Measurements from ENCODE around the gene ZNF716.
"Not testable (repeated sequence)": the region's sequence is repeated elsewhere in the genome, so short reads cannot be mapped to it uniquely, and the experiment has no call there.

ZNF716 gene

DNA sequence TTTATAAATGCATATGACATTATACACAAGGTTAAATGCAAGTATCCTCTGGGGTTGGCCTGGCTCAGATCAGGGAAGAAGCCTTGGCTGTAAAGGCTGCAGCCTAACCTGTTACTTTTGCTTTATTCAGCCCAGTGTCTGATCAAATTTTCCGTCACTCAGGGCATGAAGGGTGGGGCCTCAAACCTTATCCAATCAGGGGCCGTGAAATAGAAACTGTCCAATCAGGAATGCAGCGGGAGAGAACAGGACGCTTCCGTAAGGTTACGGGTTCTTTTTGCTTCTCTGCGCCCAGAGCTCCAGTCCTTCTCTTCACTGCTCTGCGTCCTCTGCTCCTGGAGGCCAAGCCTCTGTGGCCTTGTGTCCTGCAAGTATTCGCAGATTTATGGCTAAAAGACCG is at the start of gene ZNF716:
ZNF716 (plus strand) TSS at position 274 of the 400 bp plus-strand sequence; CDS start at position 386, 112 bp downstream.
- DNase-seq = no peak

DNA sequence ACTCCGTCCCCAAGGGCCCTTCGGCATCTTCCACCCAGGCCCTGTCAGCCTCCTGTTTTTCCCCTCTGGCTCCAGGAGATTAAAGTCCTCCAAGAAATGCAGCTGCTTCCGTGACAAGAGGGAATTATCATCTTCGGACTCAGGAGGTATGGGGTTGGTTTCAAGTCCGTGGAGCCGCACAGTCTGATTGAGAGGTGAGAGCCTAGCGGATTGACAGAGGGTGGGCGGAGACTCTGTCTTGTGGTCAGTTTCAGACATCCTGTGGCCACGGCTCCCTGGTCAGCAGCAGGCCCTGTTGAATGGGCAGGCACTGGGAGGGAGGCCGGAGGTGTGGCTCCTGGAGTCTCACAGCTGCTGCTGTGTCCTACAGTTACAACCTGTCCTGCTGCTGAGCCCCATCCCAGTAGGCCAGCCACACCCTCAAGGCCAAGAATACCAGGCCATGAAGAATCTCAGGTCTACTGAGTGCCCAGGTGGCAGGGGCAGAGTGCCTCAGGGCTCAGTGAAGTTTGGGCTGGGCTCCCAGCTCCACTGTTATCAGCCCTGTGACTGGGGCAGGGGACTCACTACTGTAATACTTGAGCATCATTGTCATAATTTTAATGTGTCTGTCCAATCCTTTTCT is 49.3 kb upstream of the ZNF716 start:
- no peak for DNase-seq

DNA sequence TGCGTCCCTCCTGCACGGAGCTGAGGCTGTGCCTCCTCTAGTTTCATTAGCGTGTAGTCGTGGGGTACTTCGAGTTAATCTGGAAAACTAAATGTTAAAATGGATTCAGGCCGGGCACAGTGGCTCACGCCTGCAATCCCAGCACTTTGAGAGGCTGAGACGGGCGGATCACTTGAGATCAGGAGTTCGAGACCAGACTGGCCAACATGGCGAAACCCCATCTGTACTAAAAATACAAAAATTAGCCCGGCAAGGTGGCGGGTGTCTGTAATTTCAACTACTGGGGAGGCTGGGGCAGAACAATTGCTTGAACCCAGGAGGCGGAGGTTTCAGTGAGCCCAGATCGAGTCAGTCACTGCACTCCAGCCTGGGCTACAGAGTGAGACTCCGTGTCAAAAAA is 46.9 kb upstream of the ZNF716 start:
- DNase-seq = not testable (repeated sequence)

DNA sequence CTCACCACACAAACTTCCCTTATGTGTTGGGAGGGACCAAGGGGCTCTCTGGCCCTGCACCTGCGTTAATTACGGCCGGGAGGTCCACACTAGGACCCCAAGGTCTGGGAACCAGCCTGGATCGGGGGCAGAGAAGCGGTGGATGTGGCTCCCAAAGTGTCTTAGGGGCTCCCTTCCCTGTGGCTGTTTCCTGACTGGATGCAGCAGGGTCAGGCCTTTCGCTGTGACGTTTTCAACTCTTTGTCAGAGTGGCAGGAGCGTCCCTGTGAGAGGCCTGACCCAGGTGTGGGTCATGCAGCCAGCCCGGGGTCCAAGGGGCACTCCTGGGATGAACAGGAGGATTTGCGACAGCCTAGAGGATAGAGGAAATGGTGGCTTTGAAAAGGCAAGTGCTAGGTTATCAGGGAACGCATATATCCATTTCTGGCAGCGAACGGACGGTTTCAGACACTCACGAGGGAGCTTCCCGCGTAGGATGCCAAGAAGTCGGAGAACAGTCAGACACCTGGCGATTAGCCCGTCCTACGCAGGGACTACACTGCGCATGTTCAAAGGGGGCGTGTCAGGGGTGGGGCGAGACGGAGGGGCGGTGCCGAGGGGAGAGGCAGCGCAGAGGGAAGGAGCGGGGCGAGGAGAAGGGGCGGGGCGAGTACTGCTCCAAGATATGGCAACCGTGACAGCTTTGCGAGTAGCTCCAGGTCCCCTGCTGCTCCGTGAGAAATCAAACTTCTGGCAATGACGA is 46.2 kb upstream of the ZNF716 start:
- DNase-seq = no peak

DNA sequence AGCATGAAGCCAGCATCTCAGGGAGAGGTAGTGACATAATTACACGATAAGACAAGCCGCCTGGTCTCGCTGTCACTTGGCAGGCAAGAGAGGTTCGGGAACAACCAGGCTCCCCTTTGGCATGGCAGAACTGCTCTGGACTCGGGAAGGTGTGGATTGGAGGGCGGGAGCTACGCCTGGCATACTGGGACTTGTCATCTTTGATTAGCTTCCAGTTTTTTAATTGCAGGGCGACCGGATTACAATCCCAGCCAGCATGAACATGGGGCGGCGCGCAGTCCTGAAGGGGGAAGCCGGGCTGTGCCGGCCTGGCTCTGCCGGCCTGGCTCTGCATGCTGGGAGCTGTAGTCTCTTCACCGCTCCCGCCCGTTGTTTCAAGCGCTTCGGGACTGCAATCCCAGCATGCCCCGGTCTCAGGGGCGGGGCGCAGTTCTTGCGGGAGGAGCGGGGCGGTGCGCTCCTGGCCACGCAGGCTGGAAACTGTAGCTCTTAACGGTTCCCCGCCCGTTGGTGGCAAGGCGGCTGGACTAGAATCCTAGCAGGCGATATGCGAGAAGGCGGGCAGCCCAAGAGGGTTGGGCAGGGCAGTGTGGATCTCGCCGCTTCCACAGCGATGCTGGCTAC is 45.5 kb upstream of the ZNF716 start:
- no peak for DNase-seq

DNA sequence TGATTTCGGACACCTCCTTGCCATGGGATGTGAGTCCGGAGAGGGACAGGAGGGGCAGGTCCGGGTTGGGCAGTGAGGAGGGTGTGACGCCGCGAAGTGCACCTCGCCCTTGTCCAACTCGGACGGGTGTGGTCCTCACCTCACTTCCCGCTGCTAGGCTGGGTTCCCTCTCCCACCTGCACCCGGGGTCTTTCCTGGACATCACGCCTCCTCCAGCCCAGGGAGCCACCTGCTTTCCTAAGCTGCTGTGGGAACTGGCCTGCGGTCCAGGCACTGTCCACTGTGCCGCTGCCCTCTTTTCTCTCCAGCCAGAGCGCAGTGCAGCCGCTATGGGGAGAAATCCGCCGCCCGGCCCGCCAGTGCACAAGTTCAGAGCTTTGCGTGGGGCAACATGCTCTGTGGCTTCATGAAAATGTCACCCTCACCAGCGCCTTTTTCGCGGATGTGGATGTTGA is 45.0 kb upstream of the ZNF716 start:
- DNase-seq = no peak

DNA sequence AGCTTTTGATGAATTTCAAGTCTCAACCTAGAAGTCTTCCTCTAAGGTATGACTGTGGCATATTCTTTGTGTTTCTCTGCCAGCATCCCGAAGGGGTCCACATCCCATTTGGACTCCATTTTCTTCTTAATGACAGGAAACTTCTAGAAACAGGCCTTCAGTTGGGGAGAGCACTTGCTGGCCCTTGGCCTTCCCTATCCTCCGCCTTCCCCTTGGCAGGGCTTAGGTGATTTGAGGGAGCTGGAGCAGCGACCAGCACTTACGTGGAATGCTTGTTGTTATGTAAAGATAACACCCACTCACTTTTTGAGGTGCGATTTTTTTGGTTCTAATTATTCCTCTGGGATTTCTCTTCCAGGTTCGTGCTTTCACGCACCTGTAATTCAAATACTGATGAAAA is 42.9 kb upstream of the ZNF716 start:
- no peak for DNase-seq

DNA sequence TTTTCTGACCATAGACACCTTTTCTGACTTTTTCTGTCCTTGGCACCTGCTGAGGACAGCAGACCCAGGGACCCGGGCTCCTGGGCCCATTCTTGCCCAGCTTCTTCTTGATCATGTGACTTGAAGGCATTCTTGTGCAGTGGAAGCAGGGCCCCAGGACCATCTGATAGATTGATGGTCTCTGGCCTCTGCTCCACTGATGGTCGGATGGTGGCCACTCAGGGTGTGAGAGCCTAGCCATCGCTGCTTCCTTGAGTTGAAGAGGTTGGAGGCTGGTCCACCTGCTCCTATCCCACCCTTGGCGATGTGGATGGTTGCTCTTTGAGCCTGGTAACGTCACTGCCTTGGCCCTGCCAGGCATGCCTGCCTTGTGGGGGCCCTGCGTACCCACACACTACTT is 37.8 kb upstream of the ZNF716 start:
- DNase-seq = no peak

DNA sequence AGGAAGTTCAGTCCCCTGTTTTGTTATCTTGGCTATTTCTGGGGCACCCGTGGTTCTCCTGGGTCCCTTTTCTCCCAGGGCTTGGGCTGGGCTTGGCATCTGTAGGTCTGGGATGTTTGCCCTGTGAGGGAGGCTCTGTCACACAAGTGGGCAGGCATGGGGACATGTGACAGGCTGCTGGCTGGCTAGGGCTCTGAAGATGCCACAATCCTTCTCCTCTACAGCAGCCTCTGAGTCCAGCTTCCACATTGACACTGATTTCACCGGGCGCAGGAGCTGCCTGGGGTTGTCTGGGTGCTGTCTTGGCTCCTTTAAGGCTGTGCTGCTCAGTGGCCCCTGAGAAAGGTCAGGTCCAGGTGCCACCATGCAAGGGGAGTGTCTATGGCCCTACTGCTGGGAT is 37.4 kb upstream of the ZNF716 start:
- DNase-seq = no peak

DNA sequence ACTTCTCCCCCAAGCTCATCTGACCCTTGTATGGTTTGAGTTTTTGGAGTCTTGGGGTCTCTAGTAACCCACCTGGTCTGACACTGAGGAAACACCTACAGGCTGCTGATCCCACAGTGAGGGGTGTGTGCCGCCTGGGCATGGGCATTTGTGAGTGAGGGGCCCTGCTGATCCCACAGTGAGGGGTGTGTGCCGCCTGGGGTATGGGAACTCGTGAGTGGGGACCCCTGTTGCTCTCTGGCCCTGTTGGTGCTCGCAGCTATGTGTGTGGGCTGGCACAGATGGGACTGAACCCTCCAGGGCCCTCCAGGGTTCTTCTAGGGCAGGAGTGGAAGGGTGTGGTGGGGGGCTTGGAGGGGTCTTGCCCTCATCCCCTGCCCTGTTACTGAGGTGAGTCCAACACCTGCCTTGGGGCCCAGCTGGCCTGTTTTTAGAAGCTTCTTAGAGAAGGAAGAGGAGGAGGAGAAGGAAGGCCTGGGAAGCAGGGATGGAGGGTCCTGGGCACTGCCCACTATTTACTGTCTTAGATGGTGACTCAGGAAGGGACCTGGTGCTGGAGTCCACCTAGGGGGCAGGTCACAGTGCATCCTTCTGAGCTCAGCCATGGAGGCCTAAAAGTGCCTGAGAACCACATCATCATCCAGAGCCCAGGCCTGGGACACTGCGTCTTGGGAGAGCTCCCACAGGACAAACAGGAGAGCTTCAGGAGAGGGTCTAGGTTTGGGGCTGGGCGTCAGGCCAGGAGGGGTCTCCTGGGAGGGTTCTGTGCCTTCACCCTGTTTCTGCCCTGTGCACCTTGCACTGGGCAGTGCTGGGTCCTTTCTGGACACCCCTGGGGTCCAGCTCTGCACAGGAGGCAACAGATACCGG is 36.2 kb upstream of the ZNF716 start:
- DNase-seq = no peak

DNA sequence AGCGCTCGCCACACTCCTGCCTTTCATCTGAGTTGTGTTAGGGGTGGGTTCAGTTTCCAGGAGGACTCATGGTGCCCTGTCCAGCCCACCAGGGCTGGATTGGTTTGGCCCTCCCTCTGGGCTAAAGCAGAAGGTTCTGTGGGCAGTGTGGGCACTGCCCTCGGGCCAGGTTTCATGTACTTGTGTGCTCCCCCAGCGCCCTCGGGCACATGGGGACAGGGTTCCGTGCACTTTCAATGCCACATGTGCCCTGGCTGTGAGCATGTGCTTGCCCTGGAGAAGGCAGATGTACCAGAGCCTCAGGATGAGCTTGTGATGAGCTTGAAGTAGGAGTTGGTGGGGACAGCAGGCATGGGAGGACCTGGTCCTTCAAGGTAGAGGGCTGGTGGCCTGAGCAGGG is 35.6 kb upstream of the ZNF716 start:
- no peak for DNase-seq

DNA sequence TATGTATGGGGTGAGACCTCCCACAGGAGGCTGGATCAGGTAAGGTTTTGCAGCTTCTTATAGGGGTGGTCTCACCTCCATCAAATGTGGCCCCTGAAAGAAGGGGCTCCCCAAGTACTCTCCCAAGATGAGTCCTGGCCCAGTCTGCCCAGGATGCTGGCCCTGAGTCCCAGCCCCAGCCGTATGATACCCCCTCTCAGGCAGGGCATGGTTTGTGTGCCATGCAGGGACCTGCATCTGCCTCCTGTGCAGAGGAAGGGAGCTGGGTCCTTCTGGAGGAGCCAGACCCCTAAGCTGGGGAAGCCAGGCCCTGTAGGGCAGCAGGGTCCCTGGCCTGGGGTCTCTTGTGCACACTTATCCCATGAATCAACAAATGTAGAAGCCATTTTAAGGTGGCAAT is 35.1 kb upstream of the ZNF716 start:
- no peak for DNase-seq

DNA sequence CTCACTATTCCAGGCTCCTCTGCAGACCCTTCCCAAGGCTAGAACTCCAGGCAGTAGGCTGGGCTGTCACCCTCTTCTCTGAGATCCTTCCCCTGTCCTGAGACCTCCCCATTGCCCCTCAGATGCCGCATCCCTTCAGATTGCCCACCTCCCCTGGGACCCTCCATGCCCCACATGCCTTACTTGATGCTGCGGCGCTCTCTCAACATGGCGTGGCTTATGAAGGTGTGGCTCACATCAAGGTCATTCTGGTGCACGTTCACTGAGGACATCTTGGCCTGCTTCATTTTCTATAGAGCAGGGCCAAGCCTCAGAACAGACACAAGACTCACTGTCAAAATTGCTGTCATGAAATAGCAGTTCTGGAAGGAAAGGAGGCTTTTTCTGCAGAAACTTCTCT is 34.7 kb upstream of the ZNF716 start:
- DNase-seq = no peak

DNA sequence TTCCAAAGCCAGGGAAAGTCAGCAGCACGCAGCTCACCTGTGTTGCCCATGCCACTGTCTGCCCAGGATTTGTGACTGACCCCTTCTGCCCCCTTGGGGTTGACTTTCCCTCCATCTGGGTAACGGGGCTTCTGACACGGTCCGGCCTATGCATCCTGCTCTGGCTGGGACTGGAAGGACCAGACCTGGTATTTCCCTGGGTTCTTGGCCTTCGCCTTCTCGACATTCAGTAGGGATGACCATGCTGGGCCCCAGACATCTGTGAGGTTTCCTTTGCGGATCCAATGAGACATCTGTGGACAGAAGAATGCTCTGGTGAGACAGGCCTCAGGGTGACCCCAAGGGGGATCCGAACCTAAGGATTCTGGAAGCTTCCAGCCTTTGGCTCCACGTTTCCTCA is 34.2 kb upstream of the ZNF716 start:
- no peak for DNase-seq

DNA sequence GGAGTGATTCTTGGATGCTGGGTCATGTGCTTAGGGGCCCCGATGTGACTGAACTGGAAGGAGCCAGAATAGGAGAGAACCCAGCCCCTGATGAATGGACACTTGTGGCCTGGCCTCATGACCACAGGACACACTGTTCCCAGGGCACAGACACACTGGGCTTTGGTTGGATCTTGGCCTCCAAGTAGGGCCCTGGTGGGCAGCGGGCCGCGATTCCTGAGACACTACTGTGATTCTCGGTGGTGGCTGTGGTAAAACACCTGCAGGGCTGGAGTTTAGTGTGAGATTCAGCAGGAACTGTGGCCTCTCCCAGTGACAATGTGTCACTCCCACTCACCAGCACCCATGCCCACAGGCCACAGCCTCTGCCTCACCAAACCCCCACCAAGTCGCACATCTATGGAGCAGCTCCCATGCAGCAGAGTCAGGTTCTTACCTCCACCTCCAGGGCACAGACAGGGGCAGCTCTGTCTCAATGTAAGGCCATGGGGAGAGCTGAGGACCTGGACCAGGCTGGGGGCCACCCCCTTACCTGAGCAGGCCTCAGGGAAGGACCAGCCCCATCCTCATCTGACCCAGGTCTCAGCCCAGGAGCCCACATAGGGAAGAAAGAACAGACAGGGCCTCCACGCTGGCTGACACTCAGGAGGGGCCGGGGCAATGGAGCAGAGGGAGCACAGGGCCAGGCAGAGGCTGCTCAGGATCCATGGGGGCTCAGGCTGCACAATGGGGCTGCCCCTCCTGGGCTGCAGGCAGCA is 33.2 kb upstream of the ZNF716 start:
- DNase-seq = no peak

DNA sequence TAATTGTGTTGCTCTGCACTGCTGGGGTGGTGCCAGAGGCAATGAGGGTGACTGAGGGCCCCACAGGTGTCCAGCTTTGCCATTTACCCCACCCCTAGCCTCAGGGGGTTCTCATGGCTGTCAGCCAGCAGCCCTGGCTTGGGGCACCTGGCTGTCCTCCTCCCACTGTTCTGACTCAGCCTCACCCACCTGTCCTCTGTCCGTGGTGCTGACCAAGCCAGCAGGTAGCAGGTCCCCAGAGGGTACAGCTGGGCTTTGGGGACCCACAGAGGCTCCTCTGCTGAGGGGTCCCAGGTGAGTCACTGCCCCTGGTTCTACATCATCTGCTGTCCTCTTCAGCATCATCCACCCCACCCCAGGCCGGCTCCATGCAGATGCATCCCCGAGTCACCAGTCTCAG is 32.2 kb upstream of the ZNF716 start:
- no peak for DNase-seq

DNA sequence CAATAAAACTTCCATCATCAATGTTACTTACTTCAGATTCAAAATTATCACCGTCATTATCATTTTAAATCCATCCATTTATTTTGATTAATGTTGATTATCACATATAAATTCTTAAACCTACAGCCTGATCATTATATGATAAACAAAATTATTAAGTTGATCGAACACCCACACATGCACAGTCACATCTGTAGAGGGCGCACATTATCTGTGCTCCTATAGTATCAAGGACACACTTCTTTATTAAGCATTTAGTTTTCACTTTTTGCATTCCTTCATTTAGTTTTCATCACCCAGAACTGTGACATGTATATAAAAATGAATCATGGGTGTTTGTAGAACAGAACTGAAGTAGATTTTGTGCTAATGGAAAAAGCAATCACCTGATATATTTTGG is 26.2 kb upstream of the ZNF716 start:
- DNase-seq = no peak

DNA sequence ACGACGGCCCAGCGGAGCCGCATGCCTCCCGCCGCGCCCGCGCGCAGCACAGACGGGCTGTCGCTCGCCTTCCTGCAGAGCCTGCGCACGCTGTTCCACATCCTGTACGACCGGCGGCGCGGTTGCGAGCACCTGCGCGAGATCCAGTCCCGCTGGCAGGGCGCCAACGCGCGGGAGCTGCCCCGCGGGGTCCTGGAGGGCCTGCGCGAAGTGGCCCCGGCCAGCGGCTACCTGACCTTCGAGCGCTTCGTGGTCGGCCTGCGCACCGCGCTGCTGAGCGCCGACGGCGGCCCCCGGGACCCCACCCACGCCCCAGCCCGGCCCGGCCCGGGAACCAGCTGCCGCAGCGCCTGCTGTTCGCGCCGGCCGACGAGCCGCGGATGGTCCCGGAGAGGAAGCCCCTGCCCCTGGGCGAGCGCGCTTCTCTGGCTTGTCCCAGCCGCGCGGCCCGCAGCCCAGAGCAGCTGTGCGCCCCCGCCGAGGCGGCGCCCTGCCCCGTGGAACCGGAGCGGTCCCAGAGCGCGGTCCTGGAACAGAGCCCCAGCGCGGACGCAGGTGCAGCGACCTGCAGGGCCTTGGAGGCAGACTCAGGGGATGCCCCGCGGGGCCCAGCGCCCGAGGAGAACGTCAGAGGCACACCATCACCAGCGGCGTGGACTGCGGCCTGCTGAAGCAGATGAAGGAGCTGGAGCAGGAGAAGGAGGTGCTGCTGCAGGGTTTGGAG is 25.3 kb upstream of the ZNF716 start:
- no peak for DNase-seq

DNA sequence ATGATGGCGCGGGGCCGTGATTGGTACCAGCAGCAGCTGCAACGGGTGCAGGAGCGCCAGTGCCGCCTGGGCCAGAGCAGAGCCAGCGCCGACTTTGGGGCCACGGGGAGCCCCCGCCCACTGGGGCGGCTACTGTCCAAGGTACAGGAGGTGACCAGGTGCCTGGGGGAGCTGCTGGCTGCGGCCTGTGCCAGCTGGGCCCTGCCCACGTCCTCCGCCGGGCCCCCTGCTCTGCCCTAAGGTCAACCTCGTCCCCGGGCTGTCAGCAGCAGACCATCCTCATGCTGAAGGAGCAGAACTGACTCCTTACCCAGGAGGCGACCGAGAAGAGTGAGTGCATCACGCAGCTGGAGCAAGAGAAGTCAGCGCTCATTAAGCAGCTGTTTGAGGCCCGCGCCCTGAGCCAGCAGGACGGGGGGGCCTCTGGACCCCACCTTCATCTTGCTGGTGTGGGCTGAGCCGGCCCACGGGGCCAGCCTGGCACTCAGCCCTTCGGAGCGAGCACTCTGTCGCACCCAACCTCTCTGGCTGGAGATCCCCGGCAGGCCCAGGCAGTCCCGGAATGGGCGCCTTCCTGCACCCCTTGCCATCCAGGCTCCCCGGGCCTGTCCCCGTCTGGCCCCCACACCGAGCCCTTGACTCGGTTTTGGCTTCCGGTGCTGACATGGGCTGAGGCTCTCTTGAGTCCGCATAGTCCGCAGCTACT is 24.6 kb upstream of the ZNF716 start:
- no peak for DNase-seq

DNA sequence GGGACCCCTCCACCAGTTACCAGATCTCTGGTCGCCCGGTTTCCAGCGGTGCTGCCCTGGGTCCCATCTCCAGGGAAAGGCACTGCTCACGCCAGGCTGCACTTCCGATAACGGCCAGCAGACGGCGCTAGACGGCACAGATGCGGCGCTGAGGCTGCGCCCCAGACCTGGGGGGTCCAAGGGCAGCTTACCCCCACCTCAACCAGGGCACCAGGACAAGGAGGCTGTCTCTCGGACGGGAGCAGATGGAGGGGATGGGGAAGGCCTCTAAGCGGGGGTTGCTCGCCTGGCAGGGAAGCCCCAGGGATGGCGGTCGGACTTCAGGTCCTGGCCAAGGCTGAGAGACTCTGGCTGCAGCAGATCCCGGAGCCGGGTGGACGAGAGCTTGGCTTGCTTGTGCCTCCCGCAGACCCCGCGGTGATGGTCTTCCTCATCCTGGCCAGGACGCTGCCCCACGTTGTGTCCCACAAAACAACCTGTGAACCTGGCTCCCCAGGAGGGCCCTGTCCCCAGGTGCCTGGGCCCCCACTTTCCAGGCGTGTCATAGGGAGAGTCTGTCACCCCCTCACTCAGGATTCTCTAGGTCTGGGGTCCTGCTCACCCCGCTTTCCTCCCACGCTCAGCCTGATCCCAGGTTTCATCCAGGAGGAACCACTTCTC is 23.9 kb upstream of the ZNF716 start:
- no peak for DNase-seq

DNA sequence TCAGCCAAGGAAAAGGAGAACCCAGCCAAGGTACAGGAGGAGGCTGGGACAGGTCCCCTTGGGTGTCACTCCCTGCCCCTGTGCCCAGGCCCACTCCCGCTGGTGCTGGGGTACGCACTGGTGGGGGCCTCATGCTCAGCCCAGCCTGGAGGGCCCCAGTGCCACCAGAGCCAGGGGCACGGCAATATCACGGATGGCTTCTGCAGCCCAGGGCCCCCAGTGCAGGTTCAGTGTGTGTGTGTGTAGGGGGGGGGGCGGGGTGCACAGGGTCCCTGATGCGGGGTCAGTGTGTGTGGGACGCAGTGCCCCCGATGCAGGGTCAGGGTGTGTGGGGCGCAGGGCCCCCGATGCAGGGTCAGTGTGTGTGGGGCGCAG is 23.4 kb upstream of the ZNF716 start:
- no peak for DNase-seq
